GM19025 (cell line): ENCODE data around the gene SLC16A5.
"Not testable (repeated sequence)": the region's sequence is repeated elsewhere in the genome, so short reads cannot be mapped to it uniquely, and the experiment has no call there.

ENCODE experiments used
- ATAC-seq: cut with Tn5 transposase; IDR thresholded peaks from one replicate; pipeline ENCODE4 v1.9.1; 2021; ENCODE audit warnings: mild to moderate bottlenecking, low read depth, moderate library complexity; ENCODE audit not compliant: unreplicated experiment

SLC16A5 gene

GRCh38 chr17:75064040-75064439 lies 23.7 kb upstream of the SLC16A5 start:
- no peak for ATAC-seq

- no peak for ATAC-seq
These were observed 23.3 kb upstream of the SLC16A5 start for GRCh38 chr17:75064460-75064859.

GRCh38 chr17:75064867-75065561 lies 22.7 kb upstream of the SLC16A5 start:
- no peak for ATAC-seq

- ATAC-seq, result no peak
These were observed 22.1 kb upstream of the SLC16A5 start for GRCh38 chr17:75065562-75066151.

GRCh38 chr17:75067856-75068255 lies 19.9 kb upstream of the SLC16A5 start:
- ATAC-seq, result no peak

GRCh38 chr17:75068750-75069149 lies 19.0 kb upstream of the SLC16A5 start:
- no peak for ATAC-seq

GRCh38 chr17:75069783-75070182 lies 18.0 kb upstream of the SLC16A5 start:
- ATAC-seq, result no peak

GRCh38 chr17:75071478-75072271 lies 16.1 kb upstream of the SLC16A5 start:
- ATAC-seq, result not testable (repeated sequence)

- ATAC-seq, result not testable (repeated sequence)
These were observed 14.8 kb upstream of the SLC16A5 start for GRCh38 chr17:75072909-75073308.

- ATAC-seq, result no peak
These were observed 14.1 kb upstream of the SLC16A5 start for GRCh38 chr17:75073618-75074047.

- ATAC-seq, result no peak
These were observed 13.2 kb upstream of the SLC16A5 start for GRCh38 chr17:75074532-75074931.

- ATAC-seq, result no peak
These were observed 12.0 kb upstream of the SLC16A5 start for GRCh38 chr17:75075597-75076336.

GRCh38 chr17:75077072-75077495 lies 10.7 kb upstream of the SLC16A5 start:
- no peak for ATAC-seq

GRCh38 chr17:75077496-75078283 lies 10.1 kb upstream of the SLC16A5 start:
- ATAC-seq, result peak; percentile 44

- ATAC-seq, result peak; percentile 43
These were observed 9.3 kb upstream of the SLC16A5 start for GRCh38 chr17:75078284-75079022.

GRCh38 chr17:75079023-75079373 lies 8.8 kb upstream of the SLC16A5 start:
- ATAC-seq, result no peak

GRCh38 chr17:75081611-75082540 lies 5.9 kb upstream of the SLC16A5 start:
- no peak for ATAC-seq

GRCh38 chr17:75082683-75083082 lies 5.1 kb upstream of the SLC16A5 start:
- no peak for ATAC-seq
